Activated B cell treated with CpG ODN at 0.5 μM for 24 hours (primary cell): Measurements from ENCODE around the gene ARHGEF19. TPM values are rescaled to one million over a fixed set of nuclear protein-coding genes. Genes with fewer than 3 reads are reported as not detected.

Experiments used
- ATAC-seq: fragments of 200-7000 bp; cut with Tn5 transposase; one replicate; pipeline ENCODE4 v1.10.0; 2021; ENCODE audit warnings: low read depth, mild to moderate bottlenecking, moderate library complexity
- CTCF ChIA-PET: fragments of 350-600 bp; sonication (Branson Sonifier 250); formaldehyde crosslinking; loops from one replicate; lab custom pipeline; 2021; ENCODE audit warnings: antibody characterized with exemption; lab: Charles Lee
- POLR2A ChIA-PET: fragments of 350-600 bp; sonication (Branson Sonifier 250); formaldehyde crosslinking; loops from one replicate; lab custom pipeline; 2021; ENCODE audit warnings: antibody characterized with exemption; lab: Charles Lee
- DNase-seq: peaks from one replicate; pipeline ENCODE4 v3.0.0; 2022
- H3K27ac Mint-ChIP-seq: one replicate; pipeline ENCODE4 v1.8.0; 2020; ENCODE audit warnings: mixed read lengths
- H3K27me3 Mint-ChIP-seq: one replicate; pipeline ENCODE4 v1.8.0; 2021; ENCODE audit warnings: mixed read lengths
- H3K36me3 Mint-ChIP-seq: one replicate; pipeline ENCODE4 v1.8.0; 2021; ENCODE audit warnings: low read depth, mixed read lengths
- H3K4me1 Mint-ChIP-seq: one replicate; pipeline ENCODE4 v1.8.0; 2021; ENCODE audit warnings: mixed read lengths
- H3K4me3 Mint-ChIP-seq: one replicate; pipeline ENCODE4 v1.8.0; 2020; ENCODE audit warnings: mild to moderate bottlenecking, mixed read lengths
- H3K9me3 Mint-ChIP-seq: one replicate; pipeline ENCODE4 v1.8.0; 2020; ENCODE audit warnings: mixed read lengths
- CTCF ChIP-seq: fragments of 200-600 bp; IDR thresholded peaks from one replicate; pipeline ENCODE4 v1.8.0; 2022; ENCODE audit warnings: antibody characterized with exemption, mild to moderate bottlenecking
- intact Hi-C: fragments of 100-400 bp; cut with micrococcal nuclease; formaldehyde crosslinking; loops from one replicate; pipeline ENCODE4 v1.15.1; 2024
- total RNA-seq: library from RNA; stranded (reverse); gene quantifications from 2 replicates; pipeline ENCODE4 v1.2.3, GENCODE V29; 2022

The ARHGEF19 gene
- total RNA-seq, 1 donor from 2014 or later, result 7.7 TPM

GRCh38 chr1:16151196-16151994, 61.1 kb downstream of the ARHGEF19 start:
- DNase-seq (no peak), ATAC-seq (no peak)
- Mint-ChIP-seq H3K27ac (no peak overlapping the region), H3K36me3 (no peaks in the 10 kb centered on the region), H3K27me3 (peaks cover 42% of the 10 kb centered on the region), H3K9me3 (no peaks in the 10 kb centered on the region), H3K4me3 (no peak overlapping the region), H3K4me1 (peaks cover 27% of the 10 kb centered on the region)
- intact Hi-C loops, result no loop called here
- TF ChIP-seq CTCF, result no peak
- CTCF ChIA-PET, result no interaction called here
- POLR2A ChIA-PET, result interaction anchor here (0.6 kb wide), 1 partner anchor 29 kb away, joined by 8 read pairs; no protein-coding TSS in a partner anchor

DNA sequence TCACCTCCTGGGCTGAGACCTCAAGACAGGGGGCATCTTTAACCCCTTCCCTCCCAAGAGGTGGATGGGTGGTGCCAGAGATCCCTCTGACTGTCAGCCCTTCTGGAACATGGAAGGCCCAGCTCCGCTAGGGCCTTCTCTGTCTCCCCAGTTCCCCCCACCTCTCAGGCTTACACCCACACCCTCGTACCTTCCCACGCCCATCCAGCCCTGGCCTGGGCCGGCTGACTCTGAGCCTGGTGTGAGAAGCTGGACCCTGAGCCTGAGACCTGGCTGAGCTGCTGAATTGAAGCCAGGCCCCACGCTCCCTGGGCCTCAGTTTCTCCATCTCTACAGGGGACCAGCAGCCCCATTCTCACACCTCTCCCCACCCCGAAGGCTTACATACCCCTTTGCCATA, 61.9 kb downstream of the ARHGEF19 start:
- Mint-ChIP-seq H3K27ac (no peak overlapping the region), H3K4me1 (peaks cover 23% of the 10 kb centered on the region), H3K36me3 (no peaks in the 10 kb centered on the region), H3K27me3 (peaks cover 42% of the 10 kb centered on the region), H3K9me3 (no peaks in the 10 kb centered on the region), H3K4me3 (no peak overlapping the region)
- ChIA-PET CTCF (no interaction called here), POLR2A (interaction anchor here (0.6 kb wide), 1 partner anchor 30 kb away, joined by 8 read pairs; no protein-coding TSS in a partner anchor)
- DNase-seq, result no peak
- intact Hi-C loops, result no loop called here
- no peak for TF ChIP-seq CTCF
- ATAC-seq, result no peak

GRCh38 chr1:16149702-16150488, 62.6 kb downstream of the ARHGEF19 start:
- H3K4me1 Mint-ChIP-seq, result peaks cover 18% of the 10 kb centered on the region
- CTCF ChIA-PET, result no interaction called here
- DNase-seq, result no peak
- H3K27ac Mint-ChIP-seq, result no peak overlapping the region
- POLR2A ChIA-PET, result no interaction called here
- H3K36me3 Mint-ChIP-seq, result no peaks in the 10 kb centered on the region
- H3K9me3 Mint-ChIP-seq, result no peaks in the 10 kb centered on the region
- intact Hi-C loops, result no loop called here
- no peak overlapping the region for H3K4me3 Mint-ChIP-seq
- TF ChIP-seq CTCF, result no peak
- ATAC-seq, result no peak
- H3K27me3 Mint-ChIP-seq, result peaks cover 42% of the 10 kb centered on the region

DNA sequence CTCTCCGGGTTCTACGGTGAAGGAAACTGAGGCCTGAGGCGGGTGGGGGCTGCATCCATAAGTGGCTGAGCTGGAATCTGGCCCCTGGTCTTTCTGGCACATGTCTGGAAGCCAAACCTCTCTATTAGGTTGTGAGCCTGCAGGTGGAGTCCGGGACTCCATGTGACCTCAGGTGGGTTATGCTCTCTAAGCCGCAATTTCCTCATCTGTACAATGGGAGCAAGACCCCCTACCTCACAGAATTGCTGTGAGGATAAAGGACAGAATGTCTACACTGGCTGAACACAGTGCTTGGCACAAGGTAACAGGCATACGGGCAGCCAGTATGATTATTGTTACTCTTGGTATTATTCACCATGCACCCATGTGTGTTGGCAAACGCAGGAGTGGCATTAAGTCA, 63.3 kb downstream of the ARHGEF19 start:
- ChIA-PET CTCF (no interaction called here), POLR2A (no interaction called here)
- ATAC-seq (no peak), DNase-seq (no peak)
- no peak overlapping the region for H3K27ac Mint-ChIP-seq
- intact Hi-C loops, result no loop called here
- no peak for TF ChIP-seq CTCF
- H3K27me3 Mint-ChIP-seq, result peaks cover 40% of the 10 kb centered on the region
- H3K9me3 Mint-ChIP-seq, result no peaks in the 10 kb centered on the region
- no peak overlapping the region for H3K4me3 Mint-ChIP-seq
- H3K36me3 Mint-ChIP-seq, result no peaks in the 10 kb centered on the region
- H3K4me1 Mint-ChIP-seq, result peaks cover 12% of the 10 kb centered on the region
